Head of caudate nucleus (tissue), 42 donors: Measurements from ENCODE around the gene MTCH1.

Experiments used
- DNase-seq, 42 donors: peaks; one replicate each; pipeline versions ENCODE4 v3.0.0 to v3.0.0-alpha.2; 2020 to 2021; ENCODE audit warnings: mixed read lengths in 7 of 42
- intact Hi-C: fragments of 100-400 bp; cut with DNase I; formaldehyde crosslinking; loops from one replicate; pipeline ENCODE4 v1.15.0; 2022

MTCH1 gene

DNA sequence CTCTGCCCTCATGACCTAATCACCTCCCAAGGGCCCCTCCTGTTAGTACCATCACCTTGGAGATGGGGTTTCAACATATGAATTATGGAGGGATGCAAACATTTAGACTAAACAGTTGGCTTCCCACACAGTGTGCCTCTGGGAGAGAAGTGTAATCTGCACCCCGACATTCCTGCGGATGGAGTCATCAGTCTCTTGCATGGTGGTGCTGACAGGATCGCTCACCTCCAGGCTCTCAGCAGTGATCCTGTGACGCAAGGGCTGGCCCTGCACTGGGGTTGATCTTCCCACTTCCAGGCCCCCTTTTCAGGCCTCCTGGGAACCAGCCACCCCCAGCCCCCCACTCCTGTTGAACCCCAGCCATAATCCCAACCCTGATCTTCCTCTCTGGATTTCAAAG is 47.5 kb downstream of the MTCH1 start:
- peak in 1 of 42 donors; percentile 19 for DNase-seq
- intact Hi-C loops: no loop called here

DNA sequence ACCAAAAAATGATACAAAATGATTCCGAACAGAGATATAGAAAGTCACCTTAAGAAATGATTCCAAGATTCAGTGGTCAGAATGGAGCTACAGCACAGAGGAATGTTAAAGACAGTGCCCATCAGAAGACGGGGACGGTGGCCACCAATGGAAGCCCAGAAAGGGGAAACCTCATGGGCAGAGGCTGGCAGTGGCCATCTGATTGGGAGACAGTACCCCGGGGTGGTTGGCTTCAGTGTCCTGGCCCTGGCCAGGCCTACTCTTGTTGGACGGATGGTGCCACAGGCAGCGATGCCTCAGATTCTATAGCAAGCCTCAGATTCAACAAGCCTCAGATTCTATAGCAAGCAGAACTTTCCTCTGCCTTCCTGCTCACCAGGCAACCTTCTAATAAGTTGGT is 48.1 kb downstream of the MTCH1 start:
- intact Hi-C loops: no loop called here
- no peak for DNase-seq

DNA sequence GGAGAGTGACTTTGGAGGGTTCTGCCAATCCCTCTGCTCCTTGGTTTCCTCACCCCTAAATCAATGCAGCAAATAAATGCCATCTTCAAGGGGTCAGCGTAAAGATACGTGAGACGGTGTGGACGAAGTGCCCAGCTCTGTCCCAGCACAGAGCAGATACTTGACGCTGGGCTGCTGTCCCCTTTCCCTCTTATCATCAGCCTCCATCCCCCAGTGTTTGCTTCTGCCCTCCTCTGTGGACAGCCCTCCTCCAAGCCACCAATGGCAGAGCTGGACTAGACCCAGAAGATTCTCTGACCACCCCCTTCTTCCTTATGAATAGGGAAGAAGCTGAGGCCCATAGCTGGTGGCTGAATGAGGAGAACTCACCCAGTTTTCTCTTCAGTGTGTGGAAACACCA is 49.2 kb downstream of the MTCH1 start:
- peak in 1 of 42 donors; percentile 1 for DNase-seq
- intact Hi-C loops: no loop called here

DNA sequence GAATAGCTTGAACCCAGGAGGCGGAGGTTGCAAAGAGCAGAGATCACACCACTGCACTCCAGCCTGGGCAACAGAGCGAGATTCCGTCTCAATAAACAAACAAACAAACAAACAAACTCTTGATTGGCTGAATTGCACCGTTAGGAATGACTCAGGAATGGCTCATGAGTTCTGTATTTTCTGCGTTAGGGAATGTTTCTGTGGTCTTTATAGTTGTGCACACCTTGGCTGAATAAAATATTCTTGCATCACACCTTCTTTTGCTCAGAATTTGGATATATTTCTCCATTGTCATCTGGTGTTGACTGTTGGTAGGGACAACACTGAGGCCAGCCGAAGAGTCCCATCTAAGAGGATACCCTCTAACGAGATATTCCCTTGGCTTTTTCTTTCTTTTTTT is 51.1 kb downstream of the MTCH1 start:
- intact Hi-C loops: no loop called here
- no peak for DNase-seq

DNA sequence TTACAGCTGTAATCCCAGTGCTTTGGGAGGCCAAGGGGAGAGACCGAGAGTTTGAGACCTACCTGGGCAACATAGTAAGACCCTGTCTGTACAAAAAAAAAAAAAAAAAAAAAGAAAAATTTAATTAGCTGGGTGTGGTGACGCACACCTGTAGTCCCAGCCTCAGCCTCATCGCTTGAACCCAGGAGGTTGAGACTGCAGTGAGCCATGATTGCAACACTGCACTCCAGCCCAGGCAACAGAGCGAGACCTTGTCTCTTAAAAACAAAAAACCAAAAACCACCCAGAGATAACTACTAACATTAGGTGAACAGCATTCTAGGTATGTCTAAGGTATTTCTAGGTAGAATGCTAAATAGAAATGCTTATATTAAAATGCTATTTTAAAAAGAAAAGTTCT is 52.5 kb downstream of the MTCH1 start:
- DNase-seq: peak in 1 of 42 donors; percentile 33
- intact Hi-C loops: no loop called here

DNA sequence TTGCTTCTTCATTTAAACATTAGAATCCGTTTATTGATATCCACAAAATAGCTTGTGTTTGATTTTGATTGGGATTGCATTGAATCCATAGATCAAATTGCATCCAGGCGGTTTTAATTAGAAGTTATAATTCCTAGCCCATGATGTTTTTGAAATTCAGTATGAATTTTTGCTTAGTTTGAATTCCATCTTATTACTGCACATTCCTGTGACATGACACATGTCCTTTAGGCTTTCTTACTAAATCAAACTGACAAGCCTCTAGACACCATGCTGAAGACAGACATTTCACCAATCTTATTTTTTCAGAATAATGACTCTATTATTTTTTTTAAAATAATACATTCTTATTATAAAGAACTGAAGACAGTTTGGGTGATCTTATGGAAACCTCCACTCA is 52.9 kb downstream of the MTCH1 start:
- DNase-seq: no peak
- intact Hi-C loops: no loop called here

DNA sequence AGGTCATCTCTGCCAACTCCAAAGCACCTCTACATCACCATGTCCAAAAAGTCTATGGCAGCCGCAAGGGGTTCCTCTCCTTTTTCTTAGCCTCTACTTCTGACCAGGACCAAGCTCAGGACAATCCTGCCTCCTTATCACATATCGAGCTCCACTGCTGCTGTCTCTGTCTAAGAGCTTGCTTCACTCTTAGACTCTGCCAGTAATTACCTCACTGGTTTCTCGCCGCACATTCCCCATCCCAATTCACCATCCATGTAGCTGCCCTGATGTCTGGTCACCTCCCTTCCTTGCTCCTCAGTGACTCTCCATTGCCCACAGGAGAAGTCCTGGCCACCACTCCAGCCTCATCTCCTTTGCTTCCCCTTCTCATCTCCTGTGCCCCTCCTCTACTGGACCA is 55.5 kb downstream of the MTCH1 start:
- intact Hi-C loops: no loop called here

DNA sequence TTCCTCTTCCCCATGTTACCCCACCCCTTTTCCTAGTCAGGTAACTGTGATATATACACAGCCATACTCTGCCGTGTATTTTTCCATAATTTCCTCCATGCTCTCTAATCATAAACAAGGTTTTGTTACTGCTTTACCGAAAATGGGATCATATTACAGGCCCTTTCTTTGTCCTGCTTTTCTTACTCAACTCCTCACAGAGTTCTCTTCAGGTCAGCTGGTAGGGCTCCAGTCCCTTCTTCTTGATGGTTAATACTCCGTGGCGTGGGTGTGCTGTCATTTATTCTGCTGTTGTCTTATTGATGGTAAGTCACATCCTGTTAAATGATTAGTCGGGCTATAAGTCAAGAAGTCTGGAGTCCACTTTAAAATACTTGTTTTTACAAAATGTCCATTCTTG is 56.4 kb downstream of the MTCH1 start:
- DNase-seq: no peak

More for the DNA sequence above, 55.5 kb downstream of the MTCH1 start:
- no peak for DNase-seq

DNA sequence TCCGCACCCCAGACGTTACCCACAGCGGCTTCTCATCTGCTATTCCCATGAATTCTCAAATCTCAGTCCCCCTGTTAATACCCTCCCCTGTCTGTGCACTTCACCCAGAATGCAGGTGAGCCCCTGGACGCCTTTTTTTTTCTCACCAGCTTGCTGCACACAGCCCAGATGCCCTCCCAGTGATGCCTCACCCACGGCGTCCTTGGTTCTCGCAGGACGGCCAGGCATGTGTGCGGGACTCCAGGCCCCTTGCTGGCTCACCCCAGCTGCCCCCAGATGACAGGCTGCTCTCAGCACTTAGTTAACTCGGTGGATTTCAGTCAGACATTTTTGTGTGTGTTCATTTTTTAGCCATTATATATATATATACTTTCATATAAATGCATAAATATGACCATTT is 56.8 kb downstream of the MTCH1 start:
- intact Hi-C loops: no loop called here
- DNase-seq: no peak

More for the DNA sequence above, 56.4 kb downstream of the MTCH1 start:
- intact Hi-C loops: no loop called here

DNA sequence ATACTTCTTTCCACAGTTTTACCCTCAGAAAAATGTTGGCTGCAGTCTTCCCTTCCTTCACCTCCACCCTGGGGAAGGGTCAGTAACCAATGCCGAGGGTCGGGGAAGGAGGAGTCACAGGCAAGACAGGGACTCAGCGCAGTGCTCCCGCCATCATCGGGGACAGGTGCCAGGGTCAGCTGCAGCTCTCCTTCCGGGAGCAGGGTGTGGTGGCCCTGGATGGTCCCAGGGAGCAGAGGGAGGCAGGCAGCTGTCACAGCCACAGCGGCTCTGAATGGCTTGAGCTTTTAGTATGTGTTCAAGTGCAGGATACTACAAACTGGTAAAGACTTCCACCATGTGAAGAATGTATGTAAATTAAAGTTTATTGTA is 57.5 kb downstream of the MTCH1 start:
- intact Hi-C loops: no loop called here
- no peak for DNase-seq

DNA sequence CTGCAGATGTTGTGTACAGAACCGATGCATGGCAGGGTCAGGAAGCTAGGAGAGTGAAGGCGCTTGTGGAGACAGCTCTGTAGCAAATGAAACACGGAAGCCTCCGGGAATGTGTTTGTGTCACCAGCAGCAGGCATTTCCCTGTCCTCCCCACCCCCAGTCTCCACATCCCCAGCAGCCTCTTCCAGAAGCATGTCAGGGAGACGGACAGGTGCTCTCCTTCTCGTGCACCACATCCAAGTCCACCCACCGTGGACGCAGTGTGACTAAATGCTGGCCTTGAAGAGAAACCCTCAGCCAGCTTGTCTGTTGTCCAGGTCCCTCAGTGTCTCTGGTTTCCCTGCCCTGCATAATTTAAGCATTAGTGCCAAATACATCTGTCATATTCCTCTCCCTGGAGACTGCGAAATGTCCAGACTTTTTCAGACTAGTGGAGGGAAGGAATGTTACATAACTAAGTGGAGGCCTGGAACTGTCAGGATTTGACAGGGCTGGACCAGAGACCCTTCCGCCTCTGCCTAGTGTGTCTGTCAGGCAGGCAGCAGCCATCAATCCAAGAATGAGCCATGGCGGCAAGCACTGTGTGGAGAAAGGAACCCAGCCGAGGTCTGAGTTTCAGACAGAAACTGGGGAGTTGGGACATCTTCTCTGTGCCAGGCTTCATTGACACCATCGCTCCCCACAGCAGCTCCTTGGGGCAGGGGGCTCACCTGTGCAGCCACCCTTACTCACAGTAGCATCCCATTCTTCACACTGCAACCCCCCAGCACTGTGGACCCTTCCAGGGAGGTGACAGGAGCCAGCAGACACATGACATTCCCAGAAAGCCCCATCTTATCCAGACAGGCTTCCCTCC is 58.1 kb downstream of the MTCH1 start:
- intact Hi-C loops: no loop called here
- DNase-seq: no peak

DNA sequence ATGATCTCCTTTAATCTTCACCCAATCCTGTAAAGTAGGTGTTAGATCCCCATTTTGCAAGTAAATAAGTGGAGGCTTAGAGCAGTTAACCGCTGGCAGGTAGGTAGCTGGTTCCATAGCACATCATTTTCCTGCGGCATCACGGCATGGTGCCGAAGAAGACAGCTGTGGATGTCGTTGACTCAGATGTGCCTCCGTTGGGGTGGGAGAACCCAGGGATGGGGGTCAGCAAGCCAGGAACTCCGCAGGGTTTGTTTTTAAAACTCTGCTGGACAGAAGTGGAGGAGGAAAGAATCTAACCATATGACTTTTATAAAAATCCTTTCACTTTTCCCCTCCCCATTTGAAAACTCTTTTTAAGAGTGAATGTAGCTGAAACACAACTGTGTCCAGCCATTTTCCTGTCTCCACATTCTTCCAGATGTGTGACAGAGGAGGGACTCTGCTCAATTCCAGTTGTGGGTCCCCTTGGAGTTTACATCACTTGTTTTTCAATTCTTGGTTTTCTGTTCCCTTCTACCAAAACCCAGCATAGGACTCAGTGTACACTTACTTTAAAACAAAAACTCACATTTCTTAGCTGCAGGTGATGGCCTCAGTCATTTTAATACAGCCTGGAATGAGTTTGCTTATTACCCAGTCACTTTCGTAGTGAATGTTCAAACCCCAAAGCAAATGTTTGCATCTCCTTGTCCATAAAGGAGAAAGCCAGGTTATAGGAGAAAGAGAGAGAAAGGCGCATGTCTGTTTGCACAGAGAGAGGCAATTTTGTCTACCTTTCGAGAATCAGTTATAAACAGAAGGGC is 59.1 kb downstream of the MTCH1 start:
- DNase-seq: no peak
- intact Hi-C loops: no loop called here

DNA sequence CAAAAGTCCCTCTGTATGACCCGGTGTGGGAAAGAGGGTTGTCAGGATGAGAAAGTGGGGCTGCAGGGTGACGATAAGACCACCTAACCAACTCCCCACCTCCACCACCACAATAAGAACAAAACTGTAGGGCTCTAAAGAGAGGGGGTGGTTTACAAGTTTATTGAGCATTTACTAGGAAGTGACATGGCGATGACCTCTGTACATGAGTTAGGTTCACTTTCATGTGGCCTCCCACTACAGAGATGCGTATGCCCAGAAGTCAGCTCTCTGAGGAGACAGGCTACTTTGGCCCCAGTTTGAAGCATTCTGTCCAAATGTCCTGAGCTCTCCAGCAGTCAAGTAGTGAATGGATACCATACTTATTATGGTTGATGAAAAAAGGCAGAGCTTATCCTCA is 60.2 kb downstream of the MTCH1 start:
- intact Hi-C loops: no loop called here

DNA sequence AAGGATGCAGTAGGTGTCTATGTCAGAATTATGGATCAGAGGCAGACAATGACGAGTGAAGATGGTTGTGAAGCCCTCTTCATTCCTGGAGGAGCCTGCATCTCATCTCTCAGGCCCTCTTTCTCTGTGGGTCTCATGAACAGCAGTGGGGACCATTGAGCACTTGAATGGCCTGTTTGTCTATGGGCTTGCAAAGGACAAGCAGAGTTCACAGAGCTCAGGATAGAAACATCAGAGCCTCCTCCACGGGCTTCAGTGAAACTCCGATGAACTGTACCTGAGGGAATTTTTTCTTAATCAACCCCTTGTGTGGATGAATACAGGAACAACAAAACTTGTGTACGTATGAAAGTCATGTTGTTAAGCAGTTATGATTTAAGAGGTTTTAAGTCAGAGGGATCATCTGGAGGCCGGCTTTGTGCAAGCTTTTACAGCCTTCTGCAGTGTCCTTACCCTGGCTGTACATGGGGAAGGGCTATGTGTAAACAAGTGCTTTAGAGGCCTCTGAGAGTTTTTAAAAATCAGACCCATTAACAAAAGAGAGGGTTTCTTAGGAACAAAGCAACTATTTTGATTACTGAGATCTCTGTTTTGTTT is 61.1 kb downstream of the MTCH1 start:
- peak in 1 of 42 donors; percentile 49 for DNase-seq
- intact Hi-C loops: no loop called here

More for the DNA sequence above, 60.2 kb downstream of the MTCH1 start:
- DNase-seq: no peak

DNA sequence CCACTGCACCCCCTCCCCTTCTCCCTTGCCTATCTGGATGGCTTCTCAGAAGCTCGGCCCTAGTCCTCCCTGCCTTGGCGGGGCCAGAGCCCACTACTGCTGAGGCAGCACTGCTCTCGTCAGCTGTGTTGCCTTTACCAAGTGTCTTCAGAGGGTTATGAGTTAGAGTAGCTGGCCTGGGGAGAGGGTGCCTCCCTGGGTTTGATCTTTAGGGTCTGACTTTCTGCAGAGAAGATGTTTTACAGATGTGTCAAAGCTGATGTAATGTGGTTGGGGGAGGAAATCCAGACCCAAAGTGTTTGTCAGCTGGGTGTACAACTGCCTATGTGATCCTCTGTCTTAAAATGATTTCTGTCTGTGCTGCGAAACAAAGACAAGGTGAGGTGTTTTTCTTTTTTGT is 61.9 kb downstream of the MTCH1 start:
- intact Hi-C loops: no loop called here
- no peak for DNase-seq

DNA sequence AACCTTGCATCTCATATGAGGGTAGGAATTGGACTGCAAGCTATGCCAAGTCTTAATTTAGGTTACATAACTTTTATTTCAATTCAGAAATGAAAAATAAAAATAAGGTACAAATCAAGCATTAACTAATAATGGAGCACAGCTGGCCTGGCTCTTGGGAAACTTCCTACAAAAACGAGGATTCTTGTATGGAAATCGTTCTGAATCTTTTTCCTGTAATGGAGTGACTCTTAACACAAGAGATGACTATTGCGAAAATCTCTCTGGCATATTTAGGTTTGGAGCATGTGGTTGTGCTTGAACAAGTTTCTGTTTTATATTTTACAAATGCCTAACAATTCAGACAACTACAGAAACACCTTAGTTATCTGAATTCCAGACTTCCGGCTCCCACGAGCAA is 65.5 kb downstream of the MTCH1 start:
- DNase-seq: no peak
- intact Hi-C loops: no loop called here

DNA sequence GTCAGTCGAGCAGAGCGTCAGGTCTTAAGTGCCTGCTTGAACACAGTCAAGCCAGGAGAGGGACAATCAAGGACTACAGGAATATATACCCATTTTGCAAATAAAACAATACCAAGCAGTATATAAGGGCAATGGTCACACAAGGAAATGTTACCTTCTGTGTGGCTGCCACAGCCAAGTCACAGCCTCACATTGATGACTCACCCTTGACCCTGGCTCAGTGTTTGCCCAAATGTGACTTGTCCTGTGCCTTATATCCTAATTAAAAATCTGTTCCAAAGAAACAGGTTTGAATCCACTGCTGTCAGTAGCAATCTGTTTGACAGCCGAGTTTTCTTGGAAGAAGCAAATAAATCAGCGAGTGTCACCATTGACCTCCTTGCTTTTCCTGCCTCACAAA is 65.9 kb downstream of the MTCH1 start:
- DNase-seq: no peak
- intact Hi-C loops: no loop called here
